NCI-H2081 (cell line): ENCODE data around the gene IGF1R.

Experiments used
- DNase-seq, 2 experiments: peaks; one replicate each; lab custom pipeline; 2025; lab: John Stamatoyannopoulos, UW

Gene IGF1R

DNA sequence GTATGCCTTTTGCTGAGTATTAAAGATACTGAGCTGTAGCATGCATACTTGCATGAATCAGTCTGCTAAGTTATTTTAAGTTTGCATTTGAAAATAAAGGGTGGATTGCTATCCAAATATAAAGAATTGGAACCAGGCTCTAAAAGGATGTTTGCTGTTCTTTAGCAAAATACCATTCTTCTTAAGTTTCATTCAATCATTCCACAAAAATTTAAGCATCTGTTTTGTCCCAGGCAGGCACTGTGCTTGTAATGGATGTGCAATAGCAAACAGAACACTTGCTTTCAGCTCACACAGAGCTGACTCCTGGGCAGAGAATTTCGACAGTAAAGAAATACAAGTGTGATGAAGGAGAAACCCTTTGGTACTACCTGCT, 208.2 kb downstream of the IGF1R start:
- DNase-seq, result no peak

DNA sequence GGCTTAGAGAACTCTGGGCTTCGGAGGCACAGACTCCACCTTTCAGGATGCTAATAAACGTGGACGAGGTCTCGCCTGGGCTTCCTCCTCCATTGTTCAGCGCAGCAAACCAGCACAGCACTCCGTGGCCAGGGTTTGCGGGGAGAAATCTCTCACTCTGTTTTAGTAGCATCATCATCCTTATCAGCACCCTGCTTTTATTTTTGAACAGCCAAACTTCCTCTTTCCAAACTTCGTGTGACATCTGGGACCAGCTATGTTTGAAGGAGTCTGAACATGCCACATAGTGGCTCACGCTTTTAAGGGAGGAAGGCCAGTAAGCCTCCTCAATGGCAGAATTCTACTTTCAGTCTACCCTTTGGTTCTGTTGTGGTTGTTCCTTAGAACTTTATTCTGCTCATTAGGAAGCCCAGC, 210.3 kb downstream of the IGF1R start:
- DNase-seq, result no peak

- DNase-seq, result no peak
Observed at GRCh38 chr15:98859149-98859548, 210.8 kb downstream of the IGF1R start.

DNA sequence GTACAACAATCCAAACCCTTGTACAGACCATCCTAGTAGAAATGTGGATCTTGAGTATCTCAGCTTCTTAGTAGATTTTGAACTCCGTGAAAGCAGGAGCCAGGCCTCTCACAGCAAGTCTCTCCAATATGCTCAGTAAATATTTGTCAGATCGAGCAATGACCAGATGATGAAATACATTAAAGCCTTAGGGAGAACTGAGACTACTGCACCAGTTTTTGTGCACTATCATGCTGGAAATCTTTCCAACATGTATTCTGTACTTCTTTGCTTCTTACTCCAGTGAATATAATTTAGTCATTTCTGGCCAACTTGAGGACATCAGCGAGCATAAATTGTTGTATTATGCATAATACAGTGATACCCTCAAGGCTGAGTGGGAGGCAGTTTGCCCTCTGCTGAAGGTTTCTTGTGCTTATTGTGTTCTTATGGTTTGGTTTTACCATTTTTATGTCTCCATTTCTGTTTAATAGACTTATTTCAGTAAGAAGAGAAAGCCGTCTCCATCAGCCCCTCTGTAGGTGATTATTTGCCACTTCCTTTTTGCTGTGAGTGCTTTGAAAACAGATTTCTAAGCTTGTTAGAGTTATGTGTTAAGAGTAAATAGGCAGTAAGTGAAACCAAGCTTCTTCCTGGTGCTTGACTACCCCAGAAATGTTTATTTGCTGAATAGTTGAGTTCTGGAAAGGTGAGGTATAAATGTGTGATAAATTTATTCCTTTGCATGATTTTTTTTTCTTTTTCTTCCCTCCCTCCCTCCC, 212.1 kb downstream of the IGF1R start:
- no peak for DNase-seq

DNA sequence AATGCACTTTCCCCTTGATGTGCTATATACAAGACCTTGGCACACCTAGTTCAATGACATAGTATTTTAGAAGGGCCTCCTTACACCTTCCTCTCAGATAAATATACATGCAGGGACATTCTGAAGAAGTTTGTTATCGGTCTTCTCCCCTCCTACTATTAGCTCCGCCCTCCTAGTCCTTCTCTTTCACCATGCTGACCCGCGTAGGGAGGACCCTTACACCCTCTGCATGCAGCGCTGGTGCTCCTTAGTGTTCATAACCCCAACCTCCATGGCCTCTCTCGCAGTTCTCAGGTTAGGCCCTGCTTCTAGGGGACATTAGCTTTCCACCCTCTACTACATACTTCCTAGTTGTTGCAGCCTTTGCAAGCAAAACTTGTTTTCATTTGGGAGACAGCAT, 212.8 kb downstream of the IGF1R start:
- DNase-seq, result no peak

GRCh38 chr15:98863983-98864382, 215.6 kb downstream of the IGF1R start:
- DNase-seq, result no peak

GRCh38 chr15:98865397-98866339, 217.3 kb downstream of the IGF1R start:
- DNase-seq, result peak; percentile 87 to 91

DNA sequence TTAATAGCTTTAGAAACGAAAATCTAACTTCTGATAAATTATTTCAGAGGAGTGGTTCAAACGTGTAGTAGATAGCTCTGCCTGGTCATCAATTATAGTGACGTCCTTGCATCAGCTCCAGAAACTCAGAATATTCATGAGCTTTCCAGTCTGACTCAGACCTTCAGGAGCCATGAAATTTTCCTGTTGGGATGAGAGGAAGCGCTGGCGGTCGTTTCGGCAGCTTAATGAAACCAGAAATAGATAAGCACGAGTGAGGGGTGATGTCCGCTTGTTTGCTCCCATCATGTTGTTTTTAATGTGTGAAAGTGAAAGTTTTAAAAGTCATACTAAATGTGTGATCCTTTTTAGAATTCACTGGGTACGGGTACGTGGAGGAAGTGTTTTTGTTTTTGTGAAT, 218.2 kb downstream of the IGF1R start:
- peak in 1 of 2 experiments; percentile 44 for DNase-seq

GRCh38 chr15:98868564-98868963, 220.2 kb downstream of the IGF1R start:
- no peak for DNase-seq

DNA sequence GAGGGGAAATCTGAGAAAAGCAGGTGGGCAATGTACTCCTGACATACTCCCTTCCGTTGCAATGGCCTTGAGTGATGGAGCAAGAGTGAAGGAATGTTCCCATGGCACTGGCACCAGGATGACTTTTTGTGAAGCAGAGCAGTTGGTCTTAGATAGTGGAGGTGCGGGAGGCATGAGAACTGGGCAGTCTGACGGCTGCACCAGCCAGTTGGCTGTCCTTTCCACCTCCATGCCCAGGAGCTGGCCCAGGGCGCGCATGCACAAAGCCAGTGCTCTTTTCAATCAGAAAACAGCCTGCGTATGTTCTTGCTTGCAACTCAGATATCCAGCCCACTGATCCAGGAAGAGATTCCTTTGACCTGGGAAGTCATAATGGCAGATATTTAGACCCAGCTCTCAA, 222.4 kb downstream of the IGF1R start:
- no peak for DNase-seq

GRCh38 chr15:98872774-98873173, 224.4 kb downstream of the IGF1R start:
- DNase-seq, result no peak

- no peak for DNase-seq
Observed at GRCh38 chr15:98873441-98874218, 225.3 kb downstream of the IGF1R start.

GRCh38 chr15:98874370-98874769, 226.0 kb downstream of the IGF1R start:
- DNase-seq, result no peak

DNA sequence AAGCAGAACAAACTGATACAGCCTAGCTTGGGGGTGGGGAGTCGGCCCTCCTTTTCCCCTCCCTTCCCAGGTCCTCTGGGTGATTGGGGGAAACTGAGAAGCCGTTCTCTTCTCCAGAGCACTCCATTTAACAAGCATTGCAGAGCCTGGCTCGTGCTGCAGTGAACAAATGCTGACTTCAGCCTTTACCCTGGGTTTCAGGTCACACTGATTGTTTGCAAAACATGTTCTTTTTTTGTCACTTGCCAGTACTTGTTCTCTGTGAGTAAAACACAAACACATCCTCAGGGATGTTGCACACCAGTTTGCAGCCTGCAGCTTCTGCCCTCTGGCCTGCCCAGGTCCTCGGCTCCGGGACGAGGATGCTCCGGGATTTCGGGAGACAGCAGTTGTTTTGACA, 226.4 kb downstream of the IGF1R start:
- DNase-seq, result no peak

- no peak for DNase-seq
Observed at GRCh38 chr15:98875309-98875708, 227.0 kb downstream of the IGF1R start.

DNA sequence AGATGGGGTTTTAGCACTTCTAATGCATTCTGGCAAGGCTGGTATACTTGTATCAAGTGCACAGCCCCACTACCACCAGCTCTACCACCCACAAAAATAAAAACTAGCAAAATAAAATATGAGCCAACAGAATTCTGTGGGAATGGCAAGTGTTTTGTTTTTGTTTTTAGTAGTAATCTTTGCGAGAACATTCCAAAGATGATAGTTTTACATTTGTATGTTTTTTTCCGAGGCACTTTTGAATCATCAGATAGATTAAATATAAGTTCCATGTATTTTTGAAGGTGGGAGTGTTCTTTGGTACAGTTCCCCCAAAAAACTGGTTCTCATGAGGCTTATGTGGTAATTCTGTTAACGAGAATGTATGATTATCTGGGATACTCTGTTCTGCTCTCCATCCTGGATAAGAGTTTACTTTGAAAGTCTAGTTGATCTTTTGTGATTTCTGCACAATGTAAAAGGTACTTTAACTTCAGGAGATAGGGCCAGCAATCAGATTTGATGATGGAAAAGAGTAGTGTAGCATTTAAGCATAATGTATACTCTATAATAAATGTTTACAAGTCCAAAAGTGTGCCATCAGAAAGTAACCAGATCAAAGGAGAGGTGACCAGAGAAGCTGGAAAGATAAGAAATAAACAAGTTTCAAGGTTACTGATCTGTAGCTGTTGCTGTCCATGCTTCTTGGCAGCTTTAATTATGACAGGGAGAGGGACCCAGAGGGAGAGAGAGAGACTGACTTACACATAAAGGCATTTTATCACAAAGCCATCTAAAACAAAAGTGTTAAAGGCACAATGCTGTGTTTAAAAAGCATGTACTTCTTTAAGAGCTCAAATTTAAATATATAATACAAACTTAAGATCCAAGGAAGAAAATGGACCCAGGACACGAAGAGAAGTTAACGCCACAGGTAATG, 228.4 kb downstream of the IGF1R start:
- DNase-seq, result no peak

DNA sequence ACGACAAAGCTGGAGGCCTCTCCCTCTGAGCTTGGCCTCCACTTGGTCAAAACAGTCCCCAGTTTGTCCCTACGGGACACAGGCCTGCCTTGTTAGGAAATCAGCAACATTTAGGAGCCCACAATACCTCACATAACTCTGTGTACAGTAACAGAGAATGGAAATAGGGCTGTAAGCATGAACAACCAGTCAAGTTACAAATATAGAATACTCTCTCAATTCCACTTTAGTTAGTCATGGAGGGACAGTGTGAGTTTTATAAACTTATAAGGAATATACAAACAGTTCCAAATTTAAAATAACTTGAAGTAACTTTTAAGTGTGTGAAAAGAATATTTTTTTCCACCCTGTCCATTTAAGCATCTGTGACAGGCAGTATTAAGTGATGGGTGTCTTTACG, 229.8 kb downstream of the IGF1R start:
- DNase-seq, result no peak

- DNase-seq, result no peak
Observed at GRCh38 chr15:98878862-98879261, 230.5 kb downstream of the IGF1R start.

GRCh38 chr15:98881526-98882520, 233.5 kb downstream of the IGF1R start:
- peak; percentile 39 to 60 for DNase-seq

DNA sequence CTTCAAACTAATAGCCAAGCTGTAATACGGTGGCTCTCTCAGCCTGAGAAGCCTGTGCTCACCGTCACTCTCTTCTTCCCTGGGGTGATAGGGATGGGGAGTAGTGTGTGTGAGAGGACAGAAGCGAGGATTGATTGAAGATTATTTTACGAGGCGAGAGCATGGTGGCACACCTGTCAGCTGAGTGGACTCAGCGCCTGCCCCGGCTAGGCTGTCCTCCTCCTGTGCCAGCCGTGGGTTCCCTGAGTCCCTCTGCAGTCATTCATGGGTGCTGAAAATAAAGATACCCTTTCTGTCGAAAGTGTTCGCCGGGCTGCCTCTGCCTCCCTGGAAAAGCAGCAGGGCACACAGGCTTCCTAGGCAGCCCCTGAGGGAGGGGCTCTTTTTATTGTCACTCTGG, 235.1 kb downstream of the IGF1R start:
- DNase-seq, result no peak
